Endothelial cell (in vitro differentiated cells): Measurements from ENCODE around the gene DCAF12. TPM values are rescaled to one million over a fixed set of nuclear protein-coding genes. Genes with fewer than 3 reads are reported as not detected.
A peak's percentile ranks its signal among the peaks of the same experiment; 100 is the strongest.

Source experiments
- DNase-seq: peaks from one replicate; pipeline ENCODE4 v3.0.0; 2021; ENCODE audit warnings: low spot score
- H3K27ac Mint-ChIP-seq: one replicate; pipeline ENCODE4 v1.8.0; 2021; ENCODE audit warnings: mixed read lengths, inconsistent platforms; ENCODE audit not compliant: unreplicated experiment
- H3K27me3 Mint-ChIP-seq: one replicate; pipeline ENCODE4 v1.8.0; 2021; ENCODE audit warnings: mild to moderate bottlenecking, moderate library complexity, mixed read lengths, inconsistent platforms; ENCODE audit not compliant: unreplicated experiment
- H3K36me3 Mint-ChIP-seq: one replicate; pipeline ENCODE4 v1.8.0; 2021; ENCODE audit warnings: mild to moderate bottlenecking, low read depth, mixed read lengths, inconsistent platforms; ENCODE audit not compliant: unreplicated experiment
- H3K4me1 Mint-ChIP-seq: one replicate; pipeline ENCODE4 v1.8.0; 2021; ENCODE audit warnings: mild to moderate bottlenecking, mixed read lengths, inconsistent platforms; ENCODE audit not compliant: unreplicated experiment
- H3K4me3 Mint-ChIP-seq: one replicate; pipeline ENCODE4 v1.8.0; 2021; ENCODE audit warnings: mild to moderate bottlenecking, mixed read lengths, inconsistent platforms; ENCODE audit not compliant: unreplicated experiment
- H3K9me3 Mint-ChIP-seq: one replicate; pipeline ENCODE4 v1.8.0; 2021; ENCODE audit warnings: mixed read lengths, inconsistent platforms; ENCODE audit not compliant: unreplicated experiment
- CTCF ChIP-seq: fragments of 200-600 bp; sonication (generic); IDR thresholded peaks from one replicate; pipeline ENCODE4 v1.5.0; 2021; ENCODE audit warnings: antibody characterized with exemption; ENCODE audit not compliant: unreplicated experiment
- long read RNA-seq: library from polyadenylated mRNA; unstranded; transcript quantifications from one replicate; pipeline ENCODE4 v2.0.0, GENCODE V29; 2020; ENCODE audit not compliant: unreplicated experiment
- total RNA-seq: library from RNA; stranded (reverse); fragmentation: NEBNext Ultra II Directional; extraction: Animal tissue kit (Norgen Biotek cat#: 25700); gene quantifications from one replicate; pipeline ENCODE4 v1.2.1, GENCODE V29; 2021; ENCODE audit not compliant: unreplicated experiment

Gene DCAF12
- 47.3 TPM for total RNA-seq
- long read RNA-seq, transcript DCAF12-201 (9 exons, 3,667 nt) = major isoform, 12 of 20 reads
- long read RNA-seq, partial matches to known transcripts = 1 of 20 reads
- long read RNA-seq, other reads (novel, unspliced or antisense) = 7 of 20 reads

DNA sequence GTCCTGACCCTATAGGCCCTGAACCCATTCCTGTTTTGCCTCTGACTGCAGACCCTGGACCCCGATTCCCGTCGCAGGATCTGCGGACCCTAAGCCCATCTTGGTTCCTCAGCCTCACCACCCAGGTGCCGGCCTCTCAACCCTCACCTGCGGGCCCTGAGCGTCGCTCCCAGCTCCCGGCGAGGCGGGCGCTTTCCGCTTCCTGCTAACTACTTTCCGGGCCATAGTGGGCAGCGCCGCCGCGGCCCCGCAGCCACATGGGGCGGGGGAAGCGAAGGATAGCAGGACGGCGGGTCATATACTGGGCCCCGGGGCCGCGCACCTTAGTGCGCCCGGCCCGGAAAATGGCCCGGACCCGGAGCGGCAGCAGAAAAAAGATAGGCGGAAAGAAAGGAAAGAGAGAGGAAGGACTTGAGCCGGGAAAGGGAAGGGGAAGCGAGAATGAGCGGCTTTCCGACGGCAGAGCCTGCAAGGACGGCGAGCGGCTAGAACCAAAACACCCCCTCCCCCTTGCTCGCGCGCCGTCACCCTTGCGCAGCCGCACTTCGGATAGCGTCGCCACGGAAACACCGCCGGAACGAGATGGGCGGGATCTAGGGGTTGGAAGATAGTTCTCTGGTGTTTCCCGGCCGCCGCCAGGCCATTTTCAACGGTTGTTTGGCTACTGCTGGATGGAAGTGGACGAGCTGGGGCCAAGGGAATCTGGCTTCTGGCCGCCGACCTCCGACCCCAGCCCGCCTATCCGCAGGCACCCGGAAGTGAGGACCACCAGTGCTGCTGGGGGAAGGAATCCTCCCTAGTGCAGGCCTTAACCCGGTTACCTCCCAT, at the start of gene DCAF12:
TSS of gene DCAF12 (minus strand) at position 492 of the 828 bp plus-strand sequence. CDS start at position 225, 267 bp downstream.
- Mint-ChIP-seq H3K27ac (peak within 1 kb of the TSS; percentile 100), H3K4me1 (peaks cover 38% of the 10 kb centered on the region), H3K9me3 (no peaks in the 10 kb centered on the region), H3K4me3 (peak within 1 kb of the TSS; percentile 95), H3K36me3 (peaks cover 27% of the 10 kb centered on the region), H3K27me3 (peaks cover 9% of the 10 kb centered on the region)
- peak; percentile 91 for DNase-seq
- no peak for TF ChIP-seq CTCF

DNA sequence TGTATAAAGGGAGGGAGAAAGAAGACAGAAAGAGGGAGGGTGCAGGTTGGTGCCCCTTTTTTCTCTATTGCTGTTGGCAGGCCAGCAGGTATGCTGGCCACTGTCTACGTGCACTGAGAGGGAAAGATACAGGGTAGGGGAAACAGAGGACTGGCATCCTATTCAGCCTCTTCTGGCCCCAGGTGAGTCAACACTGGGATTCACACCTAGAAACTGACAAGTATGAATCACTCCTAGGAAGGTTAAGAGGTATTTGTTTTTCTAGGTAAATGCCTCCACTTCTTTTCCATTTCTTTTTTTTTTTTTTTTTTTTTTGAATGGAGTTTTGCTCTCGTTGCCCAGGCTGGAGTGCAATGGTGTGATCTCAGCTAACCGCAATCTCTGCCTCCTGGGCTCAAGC, 49.6 kb upstream of the DCAF12 start:
- DNase-seq = no peak
- TF ChIP-seq CTCF = no peak
- Mint-ChIP-seq H3K9me3 (no peaks in the 10 kb centered on the region), H3K4me3 (no peak overlapping the region), H3K27me3 (peaks cover 4% of the 10 kb centered on the region), H3K4me1 (peaks cover 15% of the 10 kb centered on the region), H3K27ac (no peak overlapping the region), H3K36me3 (no peaks in the 10 kb centered on the region)

DNA sequence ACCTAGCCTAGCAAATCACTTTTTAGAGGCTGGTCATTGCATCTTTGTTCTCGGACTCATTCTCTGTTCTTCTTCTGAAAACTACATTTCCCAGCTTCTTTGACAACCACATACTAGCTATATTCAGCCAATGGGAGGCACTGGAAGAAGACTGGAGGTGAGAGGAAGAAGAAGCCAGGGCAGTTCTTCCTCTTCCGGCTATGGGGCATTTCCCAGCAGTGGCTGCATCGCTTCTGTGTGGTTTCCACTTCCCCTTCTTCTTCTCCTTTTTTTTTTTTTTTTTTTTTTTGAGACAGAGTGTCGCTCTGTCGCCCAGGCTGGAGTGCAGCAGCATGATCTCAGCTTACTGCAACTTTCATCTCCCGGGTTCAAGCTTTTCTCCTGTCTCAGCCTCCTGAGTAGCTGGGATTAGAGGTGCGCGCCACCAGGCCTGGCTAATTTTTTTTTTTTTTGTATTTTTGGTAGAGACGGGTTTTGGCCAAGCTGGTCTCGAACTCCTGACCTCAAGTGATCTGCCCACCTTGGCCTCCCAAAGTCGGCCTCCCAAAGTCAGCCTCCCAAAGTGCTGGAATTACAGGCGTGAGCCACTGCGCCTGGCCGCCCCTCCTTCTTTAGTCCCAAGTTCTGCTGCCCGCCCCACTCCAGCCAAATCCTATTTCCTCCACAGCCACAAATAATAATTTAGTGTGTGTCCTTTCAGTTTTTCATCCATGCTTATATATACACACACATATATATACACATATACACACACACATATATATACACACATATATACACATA, 45.4 kb upstream of the DCAF12 start:
- Mint-ChIP-seq H3K4me3 (no peak overlapping the region), H3K27ac (peak overlapping the region; percentile 57), H3K36me3 (no peaks in the 10 kb centered on the region), H3K4me1 (peaks cover 2% of the 10 kb centered on the region), H3K27me3 (peaks cover 2% of the 10 kb centered on the region), H3K9me3 (no peaks in the 10 kb centered on the region)
- no peak for TF ChIP-seq CTCF
- no peak for DNase-seq

DNA sequence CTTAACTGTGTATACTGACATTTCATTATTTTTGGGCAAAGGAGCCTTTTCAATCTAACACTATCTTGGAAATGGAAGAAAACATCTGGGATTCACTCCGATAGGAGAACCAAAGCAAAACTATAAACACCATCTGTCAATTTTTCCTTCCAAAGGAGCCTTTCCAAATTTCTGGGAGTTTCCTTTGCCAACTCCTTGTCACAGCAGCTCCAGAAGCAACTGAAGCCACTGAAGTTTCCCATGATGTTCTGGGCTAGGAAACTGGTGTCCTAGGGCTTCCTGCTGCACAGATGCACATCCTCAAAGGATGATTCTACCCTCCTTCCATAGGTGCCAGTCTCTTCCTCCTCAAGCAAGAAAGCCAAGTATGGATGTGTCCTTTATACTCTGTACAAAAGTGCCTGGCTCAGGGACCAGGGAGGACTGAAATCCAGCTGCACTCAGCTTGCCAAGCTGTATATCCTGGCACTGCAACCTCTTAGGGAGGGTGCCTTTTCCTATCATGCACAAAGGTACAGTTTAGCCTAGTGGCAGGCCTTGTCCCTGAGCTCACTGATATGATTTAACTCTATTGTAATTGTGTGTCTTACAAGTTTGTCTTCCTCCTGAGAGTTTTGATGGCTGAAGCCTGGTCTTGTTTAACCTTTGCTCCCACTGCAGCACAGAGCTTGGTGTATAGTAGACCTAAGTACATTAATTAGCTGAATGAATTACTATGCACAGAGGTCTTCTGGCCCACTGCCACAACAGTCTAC, 43.9 kb upstream of the DCAF12 start:
- no peak for DNase-seq
- no peak for TF ChIP-seq CTCF
- Mint-ChIP-seq H3K27me3 (peaks cover 2% of the 10 kb centered on the region), H3K4me3 (no peak overlapping the region), H3K4me1 (no peaks in the 10 kb centered on the region), H3K27ac (no peak overlapping the region), H3K36me3 (no peaks in the 10 kb centered on the region), H3K9me3 (no peaks in the 10 kb centered on the region)
